Mononuclear cell (primary cell): ENCODE measurements around the gene TRMT1. TPM values are rescaled to one million over a fixed set of nuclear protein-coding genes. Genes with fewer than 3 reads are reported as not detected.
A peak's percentile ranks its signal among the peaks of the same experiment; 100 is the strongest.

Experiments used
- H3K27me3 ChIP-seq: 2 replicates; pipeline ENCODE4 v1.6.0; 2011; ENCODE audit warnings: low read length, control low read depth; ENCODE audit not compliant: insufficient read depth
- H3K4me1 ChIP-seq: 2 replicates; pipeline ENCODE4 v1.5.1; 2011; ENCODE audit warnings: mild to moderate bottlenecking, low read length, control low read depth; ENCODE audit not compliant: insufficient read depth
- H3K4me3 ChIP-seq: 2 replicates; pipeline ENCODE4 v1.5.1; 2011; ENCODE audit warnings: mild to moderate bottlenecking, low read length, moderate library complexity
- H3K9me3 ChIP-seq: 2 replicates; pipeline ENCODE4 v1.5.1; 2011; ENCODE audit warnings: low read depth, mild to moderate bottlenecking, control low read depth, low read length
- total RNA-seq: library from RNA; depleted of rRNA; stranded (reverse); fragments of >200 nt; gene quantifications from one replicate; pipeline ENCODE4 v1.2.3, GENCODE V29; 2012

TRMT1 gene
- total RNA-seq, 1 donor, result 30.7 TPM

- Histone ChIP-seq H3K4me3 (no peak overlapping the region), H3K9me3 (no peaks in the 10 kb centered on the region), H3K27me3 (no peaks in the 10 kb centered on the region), H3K4me1 (no peaks in the 10 kb centered on the region)
These were observed 46.9 kb downstream of the TRMT1 start for GRCh38 chr19:13069415-13070359.

GRCh38 chr19:13068085-13068846 is 48.3 kb downstream of the TRMT1 start:
- Histone ChIP-seq H3K4me3 (no peak overlapping the region), H3K9me3 (no peaks in the 10 kb centered on the region), H3K4me1 (no peaks in the 10 kb centered on the region), H3K27me3 (no peaks in the 10 kb centered on the region)

- Histone ChIP-seq H3K4me3 (no peak overlapping the region), H3K4me1 (no peaks in the 10 kb centered on the region), H3K27me3 (peaks cover 2% of the 10 kb centered on the region), H3K9me3 (no peaks in the 10 kb centered on the region)
These were observed 49.4 kb downstream of the TRMT1 start for GRCh38 chr19:13066933-13067807.

GRCh38 chr19:13066226-13066625 is 50.3 kb downstream of the TRMT1 start:
- Histone ChIP-seq H3K4me3 (no peak overlapping the region), H3K27me3 (peaks cover 6% of the 10 kb centered on the region), H3K4me1 (peaks cover 7% of the 10 kb centered on the region), H3K9me3 (no peaks in the 10 kb centered on the region)

GRCh38 chr19:13064092-13064489 is 52.4 kb downstream of the TRMT1 start:
- peaks cover 17% of the 10 kb centered on the region for H3K4me1 ChIP-seq
- no peak overlapping the region for H3K4me3 ChIP-seq
- no peaks in the 10 kb centered on the region for H3K9me3 ChIP-seq
- peaks cover 6% of the 10 kb centered on the region for H3K27me3 ChIP-seq

- peaks cover 17% of the 10 kb centered on the region for H3K4me1 ChIP-seq
- peaks cover 6% of the 10 kb centered on the region for H3K27me3 ChIP-seq
- H3K4me3 ChIP-seq, result no peak overlapping the region
- H3K9me3 ChIP-seq, result no peaks in the 10 kb centered on the region
These were observed 53.0 kb downstream of the TRMT1 start for GRCh38 chr19:13063461-13064091.

- Histone ChIP-seq H3K4me3 (no peak overlapping the region), H3K9me3 (no peaks in the 10 kb centered on the region), H3K4me1 (peaks cover 17% of the 10 kb centered on the region), H3K27me3 (peaks cover 6% of the 10 kb centered on the region)
These were observed 54.2 kb downstream of the TRMT1 start for GRCh38 chr19:13062317-13062716.

- Histone ChIP-seq H3K9me3 (no peaks in the 10 kb centered on the region), H3K4me1 (peaks cover 17% of the 10 kb centered on the region), H3K27me3 (peaks cover 6% of the 10 kb centered on the region), H3K4me3 (peak overlapping the region; percentile 25)
These were observed 55.3 kb downstream of the TRMT1 start for GRCh38 chr19:13060964-13061927.

- Histone ChIP-seq H3K9me3 (no peaks in the 10 kb centered on the region), H3K4me1 (peaks cover 17% of the 10 kb centered on the region), H3K27me3 (peaks cover 6% of the 10 kb centered on the region), H3K4me3 (no peak overlapping the region)
These were observed 56.1 kb downstream of the TRMT1 start for GRCh38 chr19:13060233-13060963.

GRCh38 chr19:13058951-13059660 is 57.4 kb downstream of the TRMT1 start:
- Histone ChIP-seq H3K27me3 (peaks cover 6% of the 10 kb centered on the region), H3K4me1 (peaks cover 17% of the 10 kb centered on the region), H3K4me3 (no peak overlapping the region), H3K9me3 (no peaks in the 10 kb centered on the region)

- peaks cover 17% of the 10 kb centered on the region for H3K4me1 ChIP-seq
- H3K9me3 ChIP-seq, result no peaks in the 10 kb centered on the region
- H3K4me3 ChIP-seq, result no peak overlapping the region
- H3K27me3 ChIP-seq, result peaks cover 6% of the 10 kb centered on the region
These were observed 58.8 kb downstream of the TRMT1 start for GRCh38 chr19:13057744-13058143.

GRCh38 chr19:13057147-13057572 is 59.4 kb downstream of the TRMT1 start:
- Histone ChIP-seq H3K4me3 (no peak overlapping the region), H3K27me3 (peaks cover 3% of the 10 kb centered on the region), H3K9me3 (no peaks in the 10 kb centered on the region), H3K4me1 (peaks cover 17% of the 10 kb centered on the region)
